ENCODE results near the gene FOXD2.

GRCh38 chr1:47401761-47402160 lies 36.1 kb upstream of the FOXD2 start:
- TF ChIP-seq CTCF (IDR thresholded peaks at IDR 0.05) (no peak), POLR2A (IDR thresholded peaks at IDR 0.05) (no peak)
